GM12878 (cell line): ENCODE data around the gene MTHFD1L. TPM values are rescaled to one million over a fixed set of nuclear protein-coding genes. Genes with fewer than 3 reads are reported as not detected.

Experiments
- ATAC-seq: fragments of 200-7000 bp; cut with Tn5 transposase; 3 replicates; pipeline ENCODE4 v1.9.1; 2020; ENCODE audit warnings: mild to moderate bottlenecking, moderate library complexity
- BruUV-seq: library from RNA; stranded (reverse); fragments of 400-500 nt; replicated peaks from 2 replicates; lab custom pipeline; 2021; lab: Mats Ljungman, UMichigan
- CTCF ChIA-PET: fragments of 300-600 bp; sonication (Branson Sonifier 250); formaldehyde crosslinking; extraction: SDS; loops from one replicate; lab custom pipeline; 2021; ENCODE audit warnings: inconsistent platforms; lab: Yijun Ruan, JAX
- POLR2A ChIA-PET: fragments of 350-600 bp; formaldehyde crosslinking; extraction: SDS; loops from one replicate; lab custom pipeline; 2021; ENCODE audit warnings: inconsistent platforms; lab: Charles Lee
- RAD21 ChIA-PET: fragments of 300-600 bp; sonication (Branson Sonifier 250); formaldehyde crosslinking; loops from one replicate; lab custom pipeline; 2023; ENCODE audit warnings: antibody characterized with exemption; ENCODE audit not compliant: unreplicated experiment; lab: Charles Lee
- SMC1A ChIA-PET: fragments of 300-600 bp; sonication (Branson Sonifier 250); formaldehyde crosslinking; loops from one replicate; lab custom pipeline; 2023; ENCODE audit not compliant: unreplicated experiment, uncharacterized antibody; lab: Charles Lee
- DNase-seq: peaks from one replicate; pipeline ENCODE4 v3.0.0-alpha.2; 2011; ENCODE audit warnings: low read depth, low spot score
- FAIRE-seq: peaks from 3 replicates; lab custom pipeline; 2011; peaks lifted over from hg19 to GRCh38; lab: Jason Lieb, UNC
- H2AFZ ChIP-seq: 2 replicates; pipeline ENCODE4 v1.6.0; 2011; ENCODE audit warnings: low read depth, low read length, control low read depth; ENCODE audit not compliant: control insufficient read depth
- H3K27ac ChIP-seq: 2 replicates; pipeline ENCODE4 v1.5.1; 2011; ENCODE audit warnings: control low read depth; ENCODE audit not compliant: control insufficient read depth, insufficient read depth
- H3K27me3 ChIP-seq, 2 experiments: replicated peaks in 1 of 2; 2 replicates each; pipeline versions ENCODE4 v1.6.0 to v1.6.1; 2011; ENCODE audit warnings: low read length in 1 of 2; ENCODE audit not compliant: control insufficient read depth in 2 of 2, insufficient read depth in 2 of 2
- H3K36me3 ChIP-seq, 2 experiments: 2 replicates each; pipeline ENCODE4 v1.5.1; 2011; ENCODE audit warnings: low read length in 1 of 2; ENCODE audit not compliant: control insufficient read depth in 2 of 2, insufficient read depth in 2 of 2
- H3K4me1 ChIP-seq: 2 replicates; pipeline ENCODE4 v1.6.1; 2011; ENCODE audit warnings: mild to moderate bottlenecking, low read length, moderate library complexity, mixed read lengths; ENCODE audit not compliant: control insufficient read depth, insufficient read depth
- H3K4me2 ChIP-seq: 2 replicates; pipeline ENCODE4 v1.6.0; 2011; ENCODE audit warnings: control low read depth; ENCODE audit not compliant: control insufficient read depth, insufficient read depth
- H3K4me3 ChIP-seq: fragments of 200-600 bp; sonication (generic); 2 replicates; pipeline ENCODE4 v1.5.1; 2016
- H3K79me2 ChIP-seq: 2 replicates; pipeline ENCODE4 v1.6.0; 2011; ENCODE audit warnings: low read length; ENCODE audit not compliant: control insufficient read depth, insufficient read depth
- H3K9ac ChIP-seq: 2 replicates; pipeline ENCODE4 v1.8.0; 2011; ENCODE audit warnings: low read length, control low read depth, mixed read lengths; ENCODE audit not compliant: control insufficient read depth, insufficient read depth
- H3K9me3 ChIP-seq: replicated peaks from 3 replicates; pipeline ENCODE4 v1.5.1; 2011; ENCODE audit warnings: mild to moderate bottlenecking, low read length; ENCODE audit not compliant: control insufficient read depth, insufficient read depth
- H4K20me1 ChIP-seq: 2 replicates; pipeline ENCODE4 v1.6.0; 2011; ENCODE audit not compliant: control insufficient read depth, insufficient read depth
- EZH2 ChIP-seq: IDR thresholded peaks from 2 replicates; pipeline ENCODE4 v1.6.1; 2012; ENCODE audit warnings: low read depth, mild to moderate bottlenecking, control low read depth, inconsistent platforms, low read length, borderline replicate concordance; ENCODE audit not compliant: control insufficient read depth
- IKZF1 ChIP-seq: fragments of 450-650 bp; conservative IDR thresholded peaks from 2 replicates; pipeline ENCODE4 v1.6.1; 2017; ENCODE audit warnings: antibody characterized with exemption, mild to moderate bottlenecking
- PAX5 ChIP-seq: IDR thresholded peaks from 2 replicates; pipeline ENCODE4 v1.6.1; 2011; ENCODE audit warnings: low read depth, low read length, borderline replicate concordance
- PAX8 ChIP-seq: fragments of 450-650 bp; IDR thresholded peaks from 2 replicates; pipeline ENCODE4 v1.6.1; 2017; ENCODE audit warnings: mild to moderate bottlenecking, moderate library complexity
- POU2F2 ChIP-seq: IDR thresholded peaks from 3 replicates; pipeline ENCODE4 v1.6.1; 2011; ENCODE audit warnings: low read depth, mild to moderate bottlenecking, low read length, borderline replicate concordance
- RAD21 ChIP-seq: IDR thresholded peaks from 2 replicates; pipeline ENCODE4 v1.6.1; 2011; ENCODE audit warnings: mild to moderate bottlenecking, low read depth, low read length, moderate library complexity; ENCODE audit not compliant: insufficient read depth
- RCOR1 ChIP-seq: conservative IDR thresholded peaks from 2 replicates; pipeline ENCODE4 v1.6.1; 2012; ENCODE audit warnings: low read depth, low read length, improper control_type of control experiment
- REST ChIP-seq: IDR thresholded peaks from 2 replicates; pipeline ENCODE4 v1.6.1; 2012; ENCODE audit warnings: mild to moderate bottlenecking, low read depth, low read length
- ZBTB4 ChIP-seq: fragments of 450-650 bp; formaldehyde crosslinking; IDR thresholded peaks from 2 replicates; pipeline ENCODE4 v1.4.0; 2022; ENCODE audit warnings: mild to moderate bottlenecking, moderate library complexity
- ZNF274 ChIP-seq: IDR thresholded peaks from one replicate; pipeline ENCODE4 v1.8.0; 2011; ENCODE audit not compliant: insufficient read length, insufficient read depth
- ZNF592 ChIP-seq: fragments of 450-650 bp; IDR thresholded peaks from 2 replicates; pipeline ENCODE4 v1.6.1; 2017; ENCODE audit warnings: mild to moderate bottlenecking, moderate library complexity
- WGBS: methylation state at CpG from one replicate; pipeline ENCODE4 v1.1.6; 2016; ENCODE audit warnings: low lambda C conversion rate; ENCODE audit not compliant: insufficient replicate concordance, insufficient coverage; ENCODE audit errors: missing lambda C conversion rate; 5-methylcytosine and 5-hydroxymethylcytosine counted together
- in situ Hi-C: fragments of 300-500 bp; cut with MboI; formaldehyde crosslinking; loops from 9 replicates; pipeline ENCODE4 v1.14.3; 2018; ENCODE audit warnings: mixed read lengths
- intact Hi-C: fragments of 100-400 bp; cut with micrococcal nuclease; formaldehyde crosslinking; loops from one replicate; pipeline ENCODE4 v1.14.2; 2022; ENCODE audit not compliant: unreplicated experiment
- polyA plus RNA-seq, 11 experiments: library from polyadenylated mRNA; depleted of rRNA in 4 of 11; unstranded in 6 of 11; stranded (reverse) in 5 of 11; fragments of >200 nt; fragmentation: Nextera tagmentation in 4 of 11; fragmentation: Illumina TruSeq in 1 of 11; extraction: Ambion mirVana in 4 of 11; extraction: Trizol in 1 of 11; gene quantifications; 1 replicate in 1 of 11; 2 replicates in 10 of 11; pipeline versions ENCODE4 v1.2.1 to v1.2.3, GENCODE V29; 2011 to 2016; ENCODE audit warnings: inconsistent platforms in 2 of 11, missing spikeins in 2 of 11, low read depth in 1 of 11
- total RNA-seq, 4 experiments: library from RNA; depleted of rRNA in 3 of 4; stranded (reverse); fragments of >200 nt in 3 of 4; fragmentation: Illumina TruSeq in 1 of 4; extraction: Trizol in 1 of 4; gene quantifications; 2 replicates each; pipeline versions ENCODE4 v1.2.1 to v1.2.3, GENCODE V29; 2013 to 2021

The MTHFD1L gene
- total and polyA plus RNA-seq, 10 of the 15 experiments (the other 5 are each of a cell fraction or from before 2014, with no cell fraction given): 11.7 to 75.5 (median 28.8) TPM

GRCh38 chr6:150936021-150936555, 70.6 kb downstream of the MTHFD1L start:
- ATAC-seq (no peak), DNase-seq (no peak), FAIRE-seq (no peak)
- H4K20me1 ChIP-seq: no peaks in the 10 kb centered on the region
- no peaks in the 10 kb centered on the region for H3K4me1 ChIP-seq
- TF ChIP-seq POU2F2: no peak
- no peak for TF ChIP-seq IKZF1
- TF ChIP-seq EZH2: no peak
- no peak for TF ChIP-seq ZNF592
- TF ChIP-seq ZNF274: no peak
- TF ChIP-seq RAD21: no peak
- TF ChIP-seq PAX5: no peak
- TF ChIP-seq RCOR1: no peak
- TF ChIP-seq ZBTB4: no peak
- TF ChIP-seq REST: no peak
- no peak for TF ChIP-seq PAX8
- ChIA-PET CTCF (interaction anchor here (0.9 to 1.0 kb wide), 2 partner anchors 11 to 121 kb away, joined by 3 read pairs; no protein-coding TSS in a partner anchor), POLR2A (interaction anchor here (1.2 kb wide), 1 partner anchor 10 kb away, joined by 4 read pairs; no protein-coding TSS in a partner anchor), SMC1A (no interaction called here), RAD21 (no interaction called here)
- intact Hi-C loops: no loop called here
- H3K4me3 ChIP-seq: no peak overlapping the region
- BruUV-seq: no TSS peak
- in situ Hi-C loops: no loop called here
- H3K27ac ChIP-seq: no peak overlapping the region
- H3K79me2 ChIP-seq: no peaks in the 10 kb centered on the region
- no peaks in the 10 kb centered on the region for H3K27me3 ChIP-seq
- H2AFZ ChIP-seq: no peak overlapping the region
- H3K9ac ChIP-seq: no peak overlapping the region
- WGBS: 100% methylated on average over 2 of the region's 2 CpGs
- H3K9me3 ChIP-seq: no peaks in the 10 kb centered on the region
- H3K36me3 ChIP-seq: peaks cover 5 to 20% of the 10 kb centered on the region in 2 experiments; a peak in 3 of 4 replicates
- no peak overlapping the region for H3K4me2 ChIP-seq
